Smooth muscle cell (in vitro differentiated cells): ENCODE data around the gene USP3. TPM values are rescaled to one million over a fixed set of nuclear protein-coding genes. Genes with fewer than 3 reads are reported as not detected.

ENCODE experiments used
- DNase-seq: peaks from one replicate; lab custom pipeline; 2025; ENCODE audit not compliant: unreplicated experiment; lab: John Stamatoyannopoulos, UW
- H2AFZ ChIP-seq: fragments of 200-600 bp; sonication (generic); 2 replicates; pipeline ENCODE4 v1.6.0; 2016; ENCODE audit warnings: antibody characterized with exemption, low read depth, mild to moderate bottlenecking
- H3F3A ChIP-seq: fragments of 200-600 bp; sonication (generic); 2 replicates; pipeline ENCODE4 v1.6.0; 2017; ENCODE audit warnings: antibody characterized with exemption, low read depth
- H3K27ac ChIP-seq: fragments of 200-600 bp; sonication (generic); 2 replicates; pipeline ENCODE4 v1.5.1; 2016; ENCODE audit warnings: low read depth, mild to moderate bottlenecking
- H3K27me3 ChIP-seq: fragments of 200-600 bp; sonication (generic); 2 replicates; pipeline ENCODE4 v1.6.1; 2016; ENCODE audit warnings: low read depth, mild to moderate bottlenecking
- H3K36me3 ChIP-seq: fragments of 200-600 bp; sonication (generic); 2 replicates; pipeline ENCODE4 v1.5.1; 2016; ENCODE audit warnings: low read depth
- H3K4me1 ChIP-seq: fragments of 200-600 bp; sonication (generic); 2 replicates; pipeline ENCODE4 v1.5.1; 2016; ENCODE audit warnings: low read depth
- H3K4me2 ChIP-seq: fragments of 200-600 bp; sonication (generic); 2 replicates; pipeline ENCODE4 v1.6.0; 2016; ENCODE audit warnings: mild to moderate bottlenecking
- H3K4me3 ChIP-seq: fragments of 200-600 bp; sonication (generic); 2 replicates; pipeline ENCODE4 v1.5.1; 2016; ENCODE audit warnings: mild to moderate bottlenecking
- H3K79me2 ChIP-seq: fragments of 200-600 bp; sonication (generic); 2 replicates; pipeline ENCODE4 v1.6.0; 2016; ENCODE audit warnings: low read depth, mild to moderate bottlenecking
- H3K9ac ChIP-seq: fragments of 200-600 bp; sonication (generic); 2 replicates; pipeline ENCODE4 v1.6.0; 2016; ENCODE audit warnings: low read depth
- H3K9me3 ChIP-seq: fragments of 200-600 bp; sonication (generic); replicated peaks from 2 replicates; pipeline ENCODE4 v1.5.1; 2016; ENCODE audit warnings: low read depth
- H4K20me1 ChIP-seq: fragments of 200-600 bp; sonication (generic); 2 replicates; pipeline ENCODE4 v1.6.0; 2016; ENCODE audit warnings: low read depth
- CTCF ChIP-seq: fragments of 200-600 bp; sonication (generic); IDR thresholded peaks from 2 replicates; pipeline ENCODE4 v1.5.1; 2017; ENCODE audit warnings: borderline replicate concordance, mild to moderate bottlenecking, antibody characterized with exemption; ENCODE audit not compliant: insufficient read depth, poor library complexity, severe bottlenecking
- WGBS: methylation state at CpG from one replicate; pipeline ENCODE4 v1.1.7; 2016; ENCODE audit warnings: low lambda C conversion rate; 5-methylcytosine and 5-hydroxymethylcytosine counted together
- polyA plus RNA-seq: library from polyadenylated mRNA; unstranded; fragments of >200 nt; fragmentation: Nextera tagmentation; extraction: Ambion mirVana; gene quantifications from 2 replicates; pipeline ENCODE4 v1.2.1, GENCODE V29; 2016
- total RNA-seq: library from RNA; depleted of rRNA; stranded (reverse); fragments of >200 nt; gene quantifications from 2 replicates; pipeline ENCODE4 v1.2.3, GENCODE V29; 2014

Gene USP3
- total and polyA plus RNA-seq, 2 experiments from 2014 or later = 17.1 to 26.2 TPM

GRCh38 chr15:63630036-63630751, 125.8 kb downstream of the USP3 start:
- Histone ChIP-seq H3K79me2 (no peaks in the 10 kb centered on the region), H3K4me2 (no peak overlapping the region), H3K27me3 (no peaks in the 10 kb centered on the region), H2AFZ (no peak overlapping the region), H3K36me3 (peaks cover 10% of the 10 kb centered on the region), H3F3A (no peaks in the 10 kb centered on the region), H3K4me1 (no peaks in the 10 kb centered on the region), H3K27ac (no peak overlapping the region), H3K4me3 (no peak overlapping the region), H3K9ac (no peak overlapping the region), H4K20me1 (no peaks in the 10 kb centered on the region), H3K9me3 (no peaks in the 10 kb centered on the region)
- no peak for TF ChIP-seq CTCF
- WGBS = 94% methylated on average over 7 of the region's 7 CpGs
- no peak for DNase-seq

GRCh38 chr15:63633312-63633711, 128.9 kb downstream of the USP3 start:
- TF ChIP-seq CTCF = no peak
- Histone ChIP-seq H3F3A (no peaks in the 10 kb centered on the region), H4K20me1 (no peaks in the 10 kb centered on the region), H3K4me2 (no peak overlapping the region), H3K79me2 (no peaks in the 10 kb centered on the region), H3K9ac (no peak overlapping the region), H3K4me3 (no peak overlapping the region), H3K36me3 (peaks cover 12% of the 10 kb centered on the region), H3K27ac (no peak overlapping the region), H3K4me1 (no peaks in the 10 kb centered on the region), H3K9me3 (no peaks in the 10 kb centered on the region), H3K27me3 (no peaks in the 10 kb centered on the region), H2AFZ (no peak overlapping the region)
- 89% methylated on average over 2 of the region's 2 CpGs for WGBS
- no peak for DNase-seq

- H3K4me1 ChIP-seq = no peaks in the 10 kb centered on the region
- no peaks in the 10 kb centered on the region for H4K20me1 ChIP-seq
- H3K27ac ChIP-seq = no peak overlapping the region
- H3K79me2 ChIP-seq = no peaks in the 10 kb centered on the region
- no peak for DNase-seq
- no peak overlapping the region for H3K4me3 ChIP-seq
- no peaks in the 10 kb centered on the region for H3K9me3 ChIP-seq
- TF ChIP-seq CTCF = no peak
- H3K27me3 ChIP-seq = no peaks in the 10 kb centered on the region
- no peak overlapping the region for H2AFZ ChIP-seq
- no peaks in the 10 kb centered on the region for H3F3A ChIP-seq
- 84% methylated on average over 1 of the region's 1 CpG for WGBS
- peaks cover 11% of the 10 kb centered on the region for H3K36me3 ChIP-seq
- H3K4me2 ChIP-seq = no peak overlapping the region
- H3K9ac ChIP-seq = no peak overlapping the region
Observed at GRCh38 chr15:63634154-63634553, 129.8 kb downstream of the USP3 start.

DNA sequence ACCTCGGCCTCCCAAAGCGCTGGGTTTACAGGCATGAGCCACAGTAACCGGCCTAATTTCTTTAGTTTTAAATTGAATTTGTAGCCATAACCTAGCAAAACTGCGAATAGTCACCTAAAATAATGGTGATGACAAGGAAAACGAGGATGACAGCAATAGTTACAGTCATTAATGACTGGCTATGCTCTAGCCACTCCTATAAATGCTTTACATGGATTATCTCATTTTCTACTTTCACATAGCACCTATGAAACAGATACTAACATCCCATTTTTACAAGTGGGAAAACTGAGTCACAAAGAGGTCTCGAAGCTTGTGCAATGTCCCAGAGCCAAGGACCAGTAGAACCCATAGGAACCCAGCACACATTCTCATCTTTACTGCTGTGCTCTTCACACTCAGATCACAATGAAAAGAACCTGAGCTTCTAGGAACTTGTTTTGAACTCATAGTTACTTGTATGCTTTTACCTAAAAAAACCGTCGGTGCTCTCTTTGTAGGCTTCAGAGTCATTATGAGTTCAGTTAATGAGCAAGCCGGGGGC, 132.2 kb downstream of the USP3 start:
- H3K4me2 ChIP-seq = no peak overlapping the region
- no peaks in the 10 kb centered on the region for H4K20me1 ChIP-seq
- WGBS = 98% methylated on average over 9 of the region's 9 CpGs
- H3F3A ChIP-seq = no peaks in the 10 kb centered on the region
- H3K79me2 ChIP-seq = no peaks in the 10 kb centered on the region
- no peak overlapping the region for H3K4me3 ChIP-seq
- no peaks in the 10 kb centered on the region for H3K4me1 ChIP-seq
- no peak for DNase-seq
- no peak overlapping the region for H2AFZ ChIP-seq
- peaks cover 26% of the 10 kb centered on the region for H3K36me3 ChIP-seq
- H3K27ac ChIP-seq = no peak overlapping the region
- H3K9me3 ChIP-seq = peaks cover 6% of the 10 kb centered on the region
- H3K9ac ChIP-seq = no peak overlapping the region
- TF ChIP-seq CTCF = no peak
- no peaks in the 10 kb centered on the region for H3K27me3 ChIP-seq
